Measurements from ENCODE around the gene MUC12. TPM values are rescaled to one million over a fixed set of nuclear protein-coding genes. Genes with fewer than 3 reads are reported as not detected.

MUC12 gene
- total RNA-seq, 1 experiment from 2014 or later, result 6.8 TPM

DNA sequence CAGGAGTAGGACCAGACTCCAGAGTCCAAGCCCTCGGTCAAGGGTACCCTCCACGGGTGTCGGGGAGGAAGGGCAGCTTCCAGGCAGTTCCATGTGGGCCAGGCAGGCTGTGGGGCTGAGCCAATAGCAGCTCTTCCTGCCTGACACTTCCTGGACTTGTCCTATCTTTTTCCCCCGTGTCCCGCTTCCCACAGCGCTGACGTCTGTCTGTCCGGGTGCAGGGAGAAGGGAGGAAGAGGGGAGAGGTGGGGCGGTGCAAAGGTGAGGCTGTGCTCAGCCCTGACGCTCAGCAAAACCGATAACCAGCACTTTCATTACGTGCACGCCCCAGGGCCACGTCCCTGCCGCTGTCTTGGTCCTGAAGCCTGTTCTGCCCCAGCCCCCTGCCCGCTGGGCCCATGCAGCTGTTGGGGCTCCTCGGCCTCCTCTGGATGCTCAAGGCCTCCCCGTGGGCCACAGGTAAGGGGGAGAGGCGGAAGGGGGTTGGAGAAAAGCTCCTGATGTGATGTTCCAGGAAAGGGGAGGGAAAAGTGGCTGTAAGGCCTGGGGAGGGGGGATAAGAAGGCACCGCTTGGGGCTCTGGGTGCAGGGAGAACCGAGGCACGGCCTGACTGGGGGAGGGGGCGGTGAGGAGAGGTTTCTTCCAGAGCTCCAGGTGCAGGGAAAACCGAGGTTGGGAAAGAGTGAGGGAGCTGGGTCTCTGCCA is 20.0 kb upstream of the MUC12 start, which contains the start of gene MUC3A:
TSS of gene MUC3A (plus strand) at position 308 of the 706 bp plus-strand sequence. CDS start at position 399, 91 bp downstream.
- in situ Hi-C loops (cut with HindIII; ENCODE audit: low pct_unique_long_range_greater_than_20kb, low sequenced_read_pairs) (no loop called here), intact Hi-C loops (cut with micrococcal nuclease; ENCODE audit: unreplicated experiment) (no loop called here)
- TF ChIP-seq, protein P1, sequence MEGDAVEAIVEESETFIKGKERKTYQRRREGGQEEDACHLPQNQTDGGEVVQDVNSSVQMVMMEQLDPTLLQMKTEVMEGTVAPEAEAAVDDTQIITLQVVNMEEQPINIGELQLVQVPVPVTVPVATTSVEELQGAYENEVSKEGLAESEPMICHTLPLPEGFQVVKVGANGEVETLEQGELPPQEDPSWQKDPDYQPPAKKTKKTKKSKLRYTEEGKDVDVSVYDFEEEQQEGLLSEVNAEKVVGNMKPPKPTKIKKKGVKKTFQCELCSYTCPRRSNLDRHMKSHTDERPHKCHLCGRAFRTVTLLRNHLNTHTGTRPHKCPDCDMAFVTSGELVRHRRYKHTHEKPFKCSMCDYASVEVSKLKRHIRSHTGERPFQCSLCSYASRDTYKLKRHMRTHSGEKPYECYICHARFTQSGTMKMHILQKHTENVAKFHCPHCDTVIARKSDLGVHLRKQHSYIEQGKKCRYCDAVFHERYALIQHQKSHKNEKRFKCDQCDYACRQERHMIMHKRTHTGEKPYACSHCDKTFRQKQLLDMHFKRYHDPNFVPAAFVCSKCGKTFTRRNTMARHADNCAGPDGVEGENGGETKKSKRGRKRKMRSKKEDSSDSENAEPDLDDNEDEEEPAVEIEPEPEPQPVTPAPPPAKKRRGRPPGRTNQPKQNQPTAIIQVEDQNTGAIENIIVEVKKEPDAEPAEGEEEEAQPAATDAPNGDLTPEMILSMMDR (IDR thresholded peaks at IDR 0.05), result no peak
- no peak for TF ChIP-seq POLR2AphosphoS5 (IDR thresholded peaks at IDR 0.05; ENCODE audit: low read depth, low read length)
- TF ChIP-seq, protein P2, sequence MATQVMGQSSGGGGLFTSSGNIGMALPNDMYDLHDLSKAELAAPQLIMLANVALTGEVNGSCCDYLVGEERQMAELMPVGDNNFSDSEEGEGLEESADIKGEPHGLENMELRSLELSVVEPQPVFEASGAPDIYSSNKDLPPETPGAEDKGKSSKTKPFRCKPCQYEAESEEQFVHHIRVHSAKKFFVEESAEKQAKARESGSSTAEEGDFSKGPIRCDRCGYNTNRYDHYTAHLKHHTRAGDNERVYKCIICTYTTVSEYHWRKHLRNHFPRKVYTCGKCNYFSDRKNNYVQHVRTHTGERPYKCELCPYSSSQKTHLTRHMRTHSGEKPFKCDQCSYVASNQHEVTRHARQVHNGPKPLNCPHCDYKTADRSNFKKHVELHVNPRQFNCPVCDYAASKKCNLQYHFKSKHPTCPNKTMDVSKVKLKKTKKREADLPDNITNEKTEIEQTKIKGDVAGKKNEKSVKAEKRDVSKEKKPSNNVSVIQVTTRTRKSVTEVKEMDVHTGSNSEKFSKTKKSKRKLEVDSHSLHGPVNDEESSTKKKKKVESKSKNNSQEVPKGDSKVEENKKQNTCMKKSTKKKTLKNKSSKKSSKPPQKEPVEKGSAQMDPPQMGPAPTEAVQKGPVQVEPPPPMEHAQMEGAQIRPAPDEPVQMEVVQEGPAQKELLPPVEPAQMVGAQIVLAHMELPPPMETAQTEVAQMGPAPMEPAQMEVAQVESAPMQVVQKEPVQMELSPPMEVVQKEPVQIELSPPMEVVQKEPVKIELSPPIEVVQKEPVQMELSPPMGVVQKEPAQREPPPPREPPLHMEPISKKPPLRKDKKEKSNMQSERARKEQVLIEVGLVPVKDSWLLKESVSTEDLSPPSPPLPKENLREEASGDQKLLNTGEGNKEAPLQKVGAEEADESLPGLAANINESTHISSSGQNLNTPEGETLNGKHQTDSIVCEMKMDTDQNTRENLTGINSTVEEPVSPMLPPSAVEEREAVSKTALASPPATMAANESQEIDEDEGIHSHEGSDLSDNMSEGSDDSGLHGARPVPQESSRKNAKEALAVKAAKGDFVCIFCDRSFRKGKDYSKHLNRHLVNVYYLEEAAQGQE (IDR thresholded peaks at IDR 0.05; ENCODE audit: insufficient read depth in 1 of 2, low read depth in 2 of 2, low read length in 1 of 2), result no peak
- no peak for TF ChIP-seq SIN3A (IDR thresholded peaks at IDR 0.05; ENCODE audit: borderline replicate concordance, insufficient read depth, low read depth, low read length)
- TF ChIP-seq TCF7L2 (IDR thresholded peaks at IDR 0.05; ENCODE audit: low read depth, low read length), result no peak
- no peaks in the 10 kb centered on the region for H3K36me3 ChIP-seq (ENCODE audit: control insufficient read depth, insufficient read depth, low read length)
- no peaks in the 10 kb centered on the region for H3K9me3 ChIP-seq (ENCODE audit: control insufficient read depth, insufficient read depth, low read depth, low read length)
- CTCF ChIA-PET, result no interaction called here
- H3K4me3 ChIP-seq (ENCODE audit: low read depth in 2 of 2, low read length in 2 of 2), result no peak within 1 kb of the TSS
- H3K27me3 ChIP-seq (ENCODE audit: control insufficient read depth, insufficient read depth, low read length), result no peaks in the 10 kb centered on the region
- BruUV-seq (replicated peaks), result no TSS peak
- POLR2A ChIA-PET, result no interaction called here
- H3K27ac ChIP-seq (ENCODE audit: low read length), result no peak within 1 kb of the TSS
- no peak for ATAC-seq
- DNase-seq (ENCODE audit: low read depth, low spot score), result no peak
- no peaks in the 10 kb centered on the region for H3K4me1 ChIP-seq (ENCODE audit: control insufficient read depth, insufficient read depth, low read length)

DNA sequence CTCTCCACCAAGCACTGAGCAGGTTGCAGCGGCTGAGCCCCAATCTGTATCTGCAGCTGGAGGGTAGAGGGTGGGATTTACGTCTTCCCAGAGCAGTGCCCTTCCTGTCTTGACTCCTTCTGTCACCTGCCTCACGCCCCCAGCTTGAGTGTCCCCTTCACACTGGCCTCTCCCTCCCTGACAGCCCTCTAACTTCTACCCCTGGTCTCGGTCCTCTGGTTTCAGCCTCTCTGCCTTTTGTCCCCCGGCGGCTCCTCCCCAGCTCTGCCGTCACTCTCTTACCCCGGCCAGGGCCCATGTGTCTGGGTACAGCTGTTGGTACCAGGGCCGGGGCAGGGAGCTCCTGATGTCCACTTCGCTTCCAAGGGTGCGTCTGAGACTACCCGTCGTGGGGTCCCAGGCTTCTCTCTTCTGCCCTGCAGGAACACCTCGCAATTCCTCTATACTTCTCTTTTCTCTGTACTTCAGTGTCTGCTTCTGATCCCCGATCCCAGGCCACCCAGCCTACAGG is 19.4 kb upstream of the MUC12 start:
- ATAC-seq, result no peak
- no peak for DNase-seq (ENCODE audit: low read depth, low spot score)
- Histone ChIP-seq H3K27ac (ENCODE audit: low read length) (no peak overlapping the region), H3K4me3 (ENCODE audit: low read depth in 2 of 2, low read length in 2 of 2) (no peak overlapping the region), H3K9me3 (ENCODE audit: control insufficient read depth, insufficient read depth, low read depth, low read length) (no peaks in the 10 kb centered on the region), H3K36me3 (ENCODE audit: control insufficient read depth, insufficient read depth, low read length) (no peaks in the 10 kb centered on the region), H3K27me3 (ENCODE audit: control insufficient read depth, insufficient read depth, low read length) (no peaks in the 10 kb centered on the region), H3K4me1 (ENCODE audit: control insufficient read depth, insufficient read depth, low read length) (no peaks in the 10 kb centered on the region)
- BruUV-seq (replicated peaks), result no TSS peak
- TF ChIP-seq TCF7L2 (IDR thresholded peaks at IDR 0.05; ENCODE audit: low read depth, low read length) (no peak), POLR2AphosphoS5 (IDR thresholded peaks at IDR 0.05; ENCODE audit: low read depth, low read length) (no peak), SIN3A (IDR thresholded peaks at IDR 0.05; ENCODE audit: borderline replicate concordance, insufficient read depth, low read depth, low read length) (no peak)
- TF ChIP-seq, protein P1 (IDR thresholded peaks at IDR 0.05), result no peak
- TF ChIP-seq, protein P2 (IDR thresholded peaks at IDR 0.05; ENCODE audit: insufficient read depth in 1 of 2, low read depth in 2 of 2, low read length in 1 of 2), result no peak
- in situ Hi-C loops (cut with HindIII; ENCODE audit: low pct_unique_long_range_greater_than_20kb, low sequenced_read_pairs) (no loop called here), intact Hi-C loops (cut with micrococcal nuclease; ENCODE audit: unreplicated experiment) (no loop called here)
- ChIA-PET CTCF (interaction anchor here (0.6 kb wide), 1 partner anchor 60 kb away, joined by 3 read pairs; no protein-coding TSS in a partner anchor), POLR2A (interaction anchor here (0.5 to 0.6 kb wide), 2 partner anchors 96 to 277 kb away, joined by 4 to 5 read pairs; no protein-coding TSS in a partner anchor)
